CD1c-positive myeloid dendritic cell (primary cell): ENCODE data around the gene CAMKK2.
"Not testable (repeated sequence)": the region's sequence is repeated elsewhere in the genome, so short reads cannot be mapped to it uniquely, and the experiment has no call there.

Source experiments
- DNase-seq: peaks from one replicate; pipeline ENCODE4 v3.0.0-alpha.2; 2016; ENCODE audit errors: extremely low spot score

Gene CAMKK2

DNA sequence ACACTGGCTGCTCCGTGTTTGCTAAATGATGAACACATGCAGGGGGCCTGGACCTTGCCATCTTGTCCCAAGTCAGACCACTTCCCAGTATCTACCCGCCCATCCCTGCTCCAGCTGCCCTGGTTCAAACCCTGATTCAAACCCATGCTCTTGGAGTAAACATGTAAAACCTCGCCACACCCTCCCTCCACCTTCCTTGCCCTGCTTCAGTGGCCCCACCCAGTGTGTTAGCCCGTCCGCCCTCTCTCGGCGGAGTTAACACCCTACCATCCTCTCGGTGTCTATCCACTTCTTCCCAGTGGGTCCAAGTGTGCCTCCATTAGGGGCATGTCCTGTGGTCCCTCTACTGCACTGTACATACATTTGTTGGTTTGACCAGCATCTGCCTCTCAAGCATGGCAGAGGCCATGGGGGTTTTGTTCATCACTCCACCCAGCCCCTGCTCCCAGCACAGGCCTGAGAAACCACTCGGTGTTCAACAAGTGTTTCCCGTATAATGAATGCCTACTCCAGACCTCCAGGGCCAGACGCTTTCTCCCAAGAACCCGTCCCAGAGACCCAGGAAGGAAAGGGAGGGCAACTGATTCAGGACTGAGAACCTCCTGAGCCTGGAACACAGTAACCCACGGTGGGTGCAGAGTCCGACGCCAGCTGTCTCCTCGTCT, 49.5 kb downstream of the CAMKK2 start:
- no peak for DNase-seq

DNA sequence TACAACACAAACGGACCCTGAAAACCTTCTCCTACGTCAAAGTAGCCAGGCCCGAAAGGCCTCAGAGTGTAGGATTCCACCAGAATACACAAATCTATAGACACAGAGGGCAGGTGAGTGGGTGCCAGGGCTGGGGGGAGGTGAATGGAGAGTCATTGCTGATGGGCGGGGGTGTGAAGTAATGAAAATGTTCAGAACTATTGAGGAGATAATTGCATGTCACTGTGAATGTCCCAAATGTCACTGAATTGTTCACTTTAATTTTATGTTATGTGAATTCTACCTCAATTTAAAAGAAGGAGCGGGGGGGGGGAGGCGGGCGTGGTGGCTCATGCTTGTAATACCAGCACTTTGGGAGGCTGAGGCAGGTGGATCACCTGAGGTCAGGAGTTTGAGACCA, 50.6 kb downstream of the CAMKK2 start:
- no peak for DNase-seq

- DNase-seq = no peak
These were observed 51.5 kb downstream of the CAMKK2 start for GRCh38 chr12:121245031-121245430.

- peak; percentile 16 for DNase-seq
These were observed 55.1 kb downstream of the CAMKK2 start for GRCh38 chr12:121241156-121241970.

GRCh38 chr12:121240484-121241101, 55.9 kb downstream of the CAMKK2 start:
- peak; percentile 91 for DNase-seq

DNA sequence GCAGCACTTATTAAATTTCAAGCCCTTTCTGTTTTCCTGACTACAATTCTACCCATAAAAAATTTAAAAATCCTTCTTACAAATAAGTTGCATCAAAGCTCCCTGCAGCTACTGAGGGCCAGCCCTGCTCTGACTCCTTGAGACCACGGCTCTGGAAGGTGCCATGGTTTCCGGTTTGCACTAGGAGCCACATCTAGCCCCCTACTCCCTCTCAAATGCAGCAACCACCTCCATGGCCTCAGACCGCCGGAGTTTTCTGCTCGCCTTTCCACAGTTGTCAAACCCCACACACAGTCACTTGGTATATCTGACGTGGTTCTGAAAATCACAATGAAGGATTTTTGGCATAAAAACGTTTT, 56.5 kb downstream of the CAMKK2 start:
- DNase-seq = no peak

DNA sequence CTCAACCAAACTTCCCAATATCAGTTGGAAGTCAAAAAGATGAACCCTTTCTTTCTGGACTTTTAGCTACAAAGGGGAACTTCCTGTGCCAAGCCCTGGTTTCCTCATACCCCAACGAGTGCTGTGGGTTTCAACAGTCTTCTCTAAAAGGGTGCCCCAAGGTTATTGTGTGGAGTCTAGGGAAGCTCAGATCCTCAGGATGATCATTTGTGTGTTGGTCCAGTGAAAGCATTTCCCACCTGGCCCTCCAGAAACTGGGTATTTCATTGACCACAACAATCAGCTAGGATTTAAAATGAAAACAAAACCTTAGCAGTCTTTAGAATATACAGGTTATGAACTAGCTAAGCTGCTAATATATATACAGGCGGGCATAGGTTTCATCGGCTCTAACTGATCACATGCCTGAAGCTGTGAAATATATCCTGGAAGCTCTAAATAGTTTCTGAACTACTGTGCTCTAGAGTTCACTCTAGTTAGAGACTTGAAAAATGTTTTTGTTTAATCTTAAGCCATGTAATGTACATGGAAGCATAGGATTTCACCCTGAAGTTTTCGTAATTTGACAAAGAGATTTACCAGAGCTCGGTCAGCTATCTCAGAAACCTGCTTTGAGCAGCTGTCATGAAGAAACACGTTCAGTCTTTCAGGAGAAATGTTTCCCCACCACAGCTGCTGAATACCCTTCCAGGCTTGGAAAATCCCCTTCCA, 57.0 kb downstream of the CAMKK2 start:
- peak; percentile 81 for DNase-seq

- DNase-seq = no peak
These were observed 57.7 kb downstream of the CAMKK2 start for GRCh38 chr12:121238604-121239350.

- no peak for DNase-seq
These were observed 58.4 kb downstream of the CAMKK2 start for GRCh38 chr12:121238086-121238485.

- DNase-seq = no peak
These were observed 59.1 kb downstream of the CAMKK2 start for GRCh38 chr12:121237415-121237814.

DNA sequence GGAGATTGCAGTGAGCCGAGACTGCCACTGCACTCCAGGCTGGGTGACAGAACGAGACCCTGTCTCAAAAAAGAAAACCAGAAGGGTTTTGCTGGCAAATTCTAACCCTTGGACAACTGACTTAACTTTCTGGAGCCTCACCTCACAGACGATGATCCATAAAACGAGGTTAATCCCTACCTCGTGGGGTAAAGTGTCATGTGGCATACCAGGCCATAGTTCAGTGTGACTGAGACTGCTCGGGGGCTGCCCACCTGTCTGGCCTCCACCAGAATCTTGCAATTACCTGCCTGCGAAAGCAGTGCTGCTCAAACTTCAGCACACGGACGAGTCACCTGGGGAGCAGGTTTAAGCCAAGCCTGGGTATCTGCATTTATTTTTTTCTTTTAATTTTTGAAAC, 59.7 kb downstream of the CAMKK2 start:
- no peak for DNase-seq

DNA sequence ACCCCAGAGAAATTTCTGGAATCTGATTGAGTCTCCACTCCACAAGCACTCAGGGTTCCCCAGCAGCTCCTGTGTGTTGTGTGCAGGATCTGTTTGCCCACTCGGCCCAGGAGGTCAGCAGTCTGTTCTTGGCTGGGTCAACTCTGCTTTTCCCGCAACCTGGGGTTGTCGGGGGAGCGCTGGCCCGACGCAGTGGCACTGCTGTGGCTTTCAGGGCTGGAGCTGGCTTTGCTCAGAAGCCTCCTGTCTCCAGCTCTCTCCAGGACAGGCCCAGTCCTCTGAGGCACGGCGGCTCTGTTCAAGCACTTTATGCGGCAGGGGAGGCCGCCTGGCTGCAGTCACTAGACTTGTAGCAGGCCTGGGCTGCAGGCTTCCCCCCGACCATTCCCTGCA, 62.9 kb downstream of the CAMKK2 start:
- no peak for DNase-seq

- DNase-seq = no peak
These were observed 63.4 kb downstream of the CAMKK2 start for GRCh38 chr12:121232977-121233627.

DNA sequence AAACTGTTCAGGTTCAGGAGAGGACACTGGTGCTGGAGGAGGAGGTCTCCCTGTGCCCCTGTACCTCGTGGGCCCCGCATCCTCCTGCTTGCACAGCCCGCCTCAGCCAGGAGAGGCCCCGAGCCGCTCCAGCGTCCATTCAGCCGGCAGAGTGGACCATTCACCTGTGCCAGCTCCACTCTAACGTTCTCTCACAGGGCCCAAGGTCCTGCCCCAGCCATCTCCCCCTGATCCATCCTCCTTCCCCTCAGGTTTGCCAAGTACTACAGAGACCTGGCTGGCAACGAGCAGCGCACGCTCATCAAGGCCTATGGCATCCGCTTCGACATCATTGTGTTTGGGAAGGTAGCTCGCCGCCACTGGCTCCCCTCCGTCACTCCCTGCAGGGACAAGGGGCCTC, 64.3 kb downstream of the CAMKK2 start:
- no peak for DNase-seq

DNA sequence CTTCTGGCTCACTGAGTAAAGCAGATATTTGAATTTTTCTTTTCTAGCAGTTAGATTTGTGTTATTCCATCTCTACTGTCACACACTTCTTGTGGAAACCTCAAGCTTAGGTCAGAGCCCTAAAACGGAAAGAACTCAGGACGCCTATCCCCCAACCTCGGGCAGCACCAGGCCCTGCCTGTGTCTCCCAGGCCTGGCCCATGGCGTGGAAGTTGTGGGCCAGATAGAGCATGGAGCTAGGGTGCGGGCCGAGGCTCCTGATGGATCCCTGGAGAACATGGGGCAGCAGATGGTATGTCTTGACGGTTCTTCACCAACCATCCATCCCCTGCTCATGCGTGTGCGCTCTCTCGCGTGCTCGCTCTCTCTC, 66.0 kb downstream of the CAMKK2 start:
- no peak for DNase-seq

DNA sequence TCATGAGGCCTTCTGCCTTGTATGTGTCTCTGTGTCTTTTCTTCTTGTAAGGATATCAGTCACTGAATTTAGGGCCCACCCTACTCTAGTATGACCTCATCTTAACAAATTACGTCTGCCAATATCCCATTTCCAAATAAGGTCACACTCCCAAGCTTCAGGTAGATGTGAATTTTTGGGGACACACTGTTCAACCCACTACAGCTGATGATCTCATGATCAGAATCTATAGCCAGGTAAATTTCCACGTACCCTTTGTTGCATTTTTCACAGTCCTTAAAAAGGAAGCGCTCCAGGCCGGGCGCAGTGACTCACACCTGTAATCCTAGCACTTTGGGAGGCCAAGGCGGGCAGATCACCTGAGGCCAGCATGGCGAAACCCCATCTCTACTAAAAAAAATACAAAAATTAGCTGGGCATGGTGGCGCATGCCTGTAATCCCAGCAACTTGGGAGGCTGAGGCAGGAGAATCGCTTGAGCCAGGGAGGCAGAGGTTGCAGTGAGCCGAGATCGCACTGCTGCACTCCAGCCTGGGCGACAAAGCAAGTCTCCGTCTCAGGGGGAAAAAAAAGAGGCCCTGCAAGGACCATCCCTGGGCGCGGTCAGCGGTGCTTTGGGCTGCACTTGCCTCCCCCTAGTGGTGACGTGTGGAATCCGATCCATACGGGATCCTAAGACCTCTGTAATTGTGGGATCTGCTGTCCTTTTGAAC, 66.5 kb downstream of the CAMKK2 start:
- peak; percentile 77 for DNase-seq

GRCh38 chr12:121228919-121229665, 67.4 kb downstream of the CAMKK2 start:
- DNase-seq = no peak

- no peak for DNase-seq
These were observed 69.2 kb downstream of the CAMKK2 start for GRCh38 chr12:121227294-121227693.

- DNase-seq = not testable (repeated sequence)
These were observed 69.6 kb downstream of the CAMKK2 start for GRCh38 chr12:121226871-121227270.

GRCh38 chr12:121226399-121226798, 70.1 kb downstream of the CAMKK2 start:
- no peak for DNase-seq
